Left colon (tissue), 2 donors: ENCODE data around the gene RET. TPM values are rescaled to one million over a fixed set of nuclear protein-coding genes. Genes with fewer than 3 reads are reported as not detected.

Experiments
- ATAC-seq: fragments of 200-7000 bp; cut with Tn5 transposase; one replicate; pipeline ENCODE4 v1.9.1; 2020; ENCODE audit warnings: mild to moderate bottlenecking, moderate library complexity
- DNase-seq, 2 donors: peaks; one replicate each; pipeline ENCODE4 v3.0.0-alpha.2; 2020
- intact Hi-C, 2 donors: fragments of 100-400 bp; cut with DNase I in 1 of 2; cut with micrococcal nuclease in 1 of 2; formaldehyde crosslinking; loops; one replicate each; pipeline versions ENCODE4 v1.11.2 to v1.14.0; 2022; cut with DNase I, micrococcal nuclease
- total RNA-seq, 2 donors: library from RNA; stranded (reverse); fragmentation: NEBNext Ultra II Directional; extraction: Animal tissue kit (Norgen Biotek cat#: 25700); gene quantifications; one replicate each; pipeline ENCODE4 v1.2.1, GENCODE V29; 2021
- donor health status: DM: no; HTN: no; CAD: no.
- donor health status: DM: yes; HTN: yes; CAD: no.

Gene RET
- total RNA-seq, 2 donors from 2014 or later: 1.5 to 1.6 TPM

DNA sequence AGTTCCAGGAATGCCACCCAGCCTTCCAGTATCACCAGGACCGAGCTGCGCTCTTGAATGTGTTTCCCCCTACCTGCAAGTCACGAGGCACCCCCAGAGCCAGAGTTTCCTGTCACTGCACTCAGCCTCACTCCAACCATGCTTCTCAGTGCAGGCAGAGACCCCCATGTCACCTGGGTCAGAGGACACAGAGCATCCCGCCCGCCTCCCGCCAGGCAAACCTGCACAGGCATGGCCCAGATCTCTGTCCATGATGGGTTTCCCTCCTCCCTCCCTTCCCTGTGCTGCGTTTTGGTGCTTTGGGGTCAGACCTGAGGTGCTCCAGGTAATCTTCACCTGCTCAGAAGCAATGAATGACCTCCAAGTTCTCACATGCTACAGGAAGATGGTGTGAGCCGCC, 3.1 kb upstream of the RET start:
- no peak for DNase-seq
- intact Hi-C loops: no loop called here
- no peak for ATAC-seq

DNA sequence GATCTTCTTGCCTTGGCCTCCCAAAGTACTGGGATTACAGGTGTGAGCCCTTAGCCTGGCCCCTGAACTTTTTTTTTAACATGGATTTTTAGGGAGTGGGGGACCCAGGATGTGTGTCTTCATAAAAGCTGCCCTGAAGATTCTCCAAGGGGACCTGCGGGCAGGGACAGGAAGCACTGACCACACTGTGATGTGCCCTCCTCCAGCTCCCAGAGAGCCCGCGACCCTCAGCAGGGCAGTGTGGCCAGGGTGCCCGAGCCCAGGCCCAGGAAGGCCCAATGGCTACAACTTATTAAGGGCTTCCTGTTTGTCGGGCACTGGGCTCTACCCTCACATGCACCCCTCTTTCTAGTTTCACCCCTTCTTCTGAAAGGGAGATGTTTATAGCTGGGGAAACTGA, 2.5 kb upstream of the RET start:
- no peak for ATAC-seq

DNA sequence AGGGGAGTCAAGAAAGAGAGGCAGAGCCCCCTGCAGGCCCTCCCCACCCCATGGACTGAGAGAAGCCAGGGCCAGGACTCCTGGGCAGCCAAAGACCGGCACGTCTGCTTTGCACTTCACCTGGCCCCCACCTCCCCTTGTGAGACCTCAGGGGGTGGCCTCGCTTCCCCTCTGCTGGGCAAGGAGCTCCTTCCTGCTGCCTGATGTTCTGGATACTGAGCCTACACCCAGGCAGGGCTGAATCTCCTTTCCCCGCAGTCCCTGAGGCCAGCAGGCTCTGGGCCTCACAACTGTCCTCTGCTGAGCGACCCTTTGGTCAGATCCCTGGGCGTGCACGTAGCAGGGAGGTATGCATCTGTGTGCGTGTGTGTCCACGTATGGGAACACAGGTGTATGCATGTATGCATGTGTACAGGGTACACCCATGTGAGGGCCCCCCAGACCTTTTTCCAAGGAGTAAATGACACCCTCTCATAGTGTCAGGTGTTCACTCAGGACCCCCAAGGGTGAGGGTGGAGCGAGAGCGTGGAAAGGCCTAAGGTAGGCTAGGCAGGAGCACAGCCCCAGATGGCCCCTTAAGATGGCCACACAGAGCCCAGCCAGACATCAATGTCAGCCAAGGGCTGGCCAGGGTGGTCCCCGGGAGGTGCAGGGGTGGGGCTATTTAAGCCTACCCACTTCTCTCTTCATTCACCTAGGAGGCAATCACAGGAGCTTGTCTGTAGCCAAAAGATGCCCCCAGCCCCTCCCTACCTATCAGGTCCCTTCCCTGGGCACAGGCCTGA, 1.9 kb upstream of the RET start:
- intact Hi-C loops: no loop called here
- no peak for ATAC-seq
- DNase-seq: no peak

More for the DNA sequence above, 2.5 kb upstream of the RET start:
- intact Hi-C loops: no loop called here
- no peak for DNase-seq

DNA sequence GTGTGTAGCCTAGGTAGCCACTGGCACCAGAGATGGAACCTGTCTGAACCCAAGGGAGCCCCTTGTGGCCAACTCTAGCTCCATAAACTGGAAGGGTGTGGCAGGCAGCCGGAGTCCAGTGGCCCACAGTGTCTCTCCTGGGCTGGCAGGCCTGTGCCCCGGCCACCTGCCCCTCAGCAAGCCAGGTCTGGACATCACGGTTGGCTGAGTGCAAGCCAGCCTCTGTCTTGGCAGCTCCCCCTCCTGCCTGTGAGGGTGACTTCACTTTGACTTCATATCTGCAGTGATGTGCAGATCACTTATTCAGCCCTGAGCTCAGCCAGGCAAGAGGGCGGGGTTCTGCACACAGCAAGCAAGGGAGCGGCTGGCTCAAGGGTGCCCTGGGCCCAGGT, 1.3 kb upstream of the RET start:
- peak; percentile 51 for ATAC-seq
- DNase-seq: peak in 1 of 2 donors; percentile 18
- intact Hi-C loops: no loop called here

DNA sequence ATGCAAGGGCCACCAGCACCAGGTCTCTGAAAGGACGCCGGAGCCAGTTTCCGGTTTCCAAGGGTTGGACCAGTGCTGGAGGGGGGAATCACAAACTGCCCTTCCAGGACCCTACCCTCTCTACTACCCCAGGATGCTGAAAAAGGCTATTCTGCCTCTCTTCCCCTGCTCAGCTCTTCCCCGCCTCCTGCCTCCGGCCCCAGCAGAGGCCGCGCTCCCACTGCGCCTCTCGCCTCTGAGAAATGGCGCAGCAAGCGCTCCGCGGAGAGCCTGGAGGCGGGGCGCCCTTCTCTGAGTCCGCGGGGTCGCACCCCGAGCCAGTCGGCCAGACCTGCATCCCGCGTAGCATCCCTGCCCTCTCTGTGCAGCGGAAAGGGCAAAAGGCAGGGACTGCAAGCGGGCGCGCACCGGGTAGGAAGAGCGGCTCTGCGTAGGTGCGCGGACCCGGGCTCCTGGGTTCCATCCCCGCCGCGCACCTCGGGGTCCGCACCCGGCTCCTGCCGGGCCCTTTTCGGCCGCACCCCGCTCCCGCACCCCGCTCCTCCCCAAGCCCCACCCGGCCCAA, 476 bp upstream of the RET start:
- DNase-seq (peak in 1 of 2 donors; percentile 21), ATAC-seq (peak; percentile 19)
- intact Hi-C loops: no loop called here

DNA sequence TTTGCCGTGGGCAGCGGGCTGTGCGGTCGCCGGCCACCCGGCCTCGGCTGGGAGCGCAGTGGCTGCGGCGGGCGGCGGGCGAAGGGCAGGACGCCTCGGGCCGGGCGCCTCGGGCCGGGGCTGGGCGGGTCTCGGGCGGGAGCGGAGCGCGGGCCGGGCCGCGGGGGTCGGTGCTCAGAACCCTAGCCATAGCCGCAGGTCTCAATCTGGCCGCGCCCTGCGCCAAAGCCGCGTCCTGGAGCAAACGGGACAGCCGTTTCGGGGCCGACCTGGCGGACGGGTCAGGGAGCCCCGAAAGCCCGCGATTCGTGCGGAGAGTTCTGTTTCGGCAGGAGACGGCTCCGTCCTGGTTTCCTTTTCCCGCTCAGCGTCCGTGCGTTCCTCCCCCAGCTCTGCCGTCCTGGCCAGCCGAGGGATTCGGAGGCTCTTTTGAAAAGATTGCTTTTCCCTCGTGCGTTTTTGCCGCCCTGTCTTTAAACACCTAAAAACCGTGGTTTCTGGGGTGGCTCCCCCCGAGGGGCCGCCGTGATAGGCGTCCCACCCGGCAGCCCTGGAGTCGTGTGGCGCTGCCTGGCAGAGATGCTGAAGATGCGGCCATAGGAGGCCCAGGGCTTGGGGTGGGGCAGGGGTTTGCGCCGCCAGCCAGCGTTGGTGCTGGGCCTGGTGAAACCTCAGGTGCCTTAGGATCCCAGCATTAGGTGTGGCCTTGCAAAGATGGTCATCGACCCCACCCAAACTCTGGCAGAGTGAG, 727 bp downstream of the RET start:
- intact Hi-C loops: no loop called here
- DNase-seq (no peak), ATAC-seq (no peak)

DNA sequence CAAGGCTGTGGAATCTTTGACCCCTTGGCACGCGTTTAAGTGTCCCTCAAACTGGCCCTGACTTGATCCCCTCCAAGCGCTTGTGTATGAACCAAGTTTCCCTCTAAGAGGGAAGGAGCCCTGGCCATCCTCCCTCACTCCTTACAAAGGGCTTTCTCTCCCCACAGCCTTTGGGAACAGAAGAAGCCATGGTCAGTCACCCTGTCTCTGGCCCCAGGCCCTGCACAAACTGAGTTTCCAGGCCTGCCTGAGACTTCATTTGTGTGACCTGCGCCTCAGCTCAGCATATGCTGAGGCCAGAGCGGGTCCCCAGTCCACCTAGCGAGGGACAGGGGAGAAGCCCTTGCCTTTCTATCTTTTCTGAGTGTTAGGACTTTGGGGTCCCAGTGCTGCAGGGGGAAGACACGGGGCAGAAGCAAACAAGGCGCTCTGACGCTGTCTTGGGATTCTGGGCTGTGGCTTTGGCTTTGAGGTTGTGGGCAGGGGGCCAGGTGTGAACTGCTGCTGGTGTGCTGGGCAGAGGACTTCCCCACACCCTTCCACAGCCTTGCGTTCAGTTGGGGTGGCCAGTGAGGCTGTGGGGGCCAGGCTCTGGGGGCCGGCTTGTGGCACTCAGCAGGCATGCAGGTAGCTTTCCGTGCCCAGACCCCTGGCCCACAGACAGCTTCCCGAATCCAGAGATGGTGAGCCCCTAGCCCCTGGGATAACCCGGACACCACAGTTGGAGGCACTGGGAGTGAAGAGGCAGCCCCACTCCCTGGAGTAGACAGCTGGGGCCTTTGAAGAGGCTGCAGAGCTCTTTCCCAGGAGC, 1.5 kb downstream of the RET start:
- intact Hi-C loops: no loop called here
- ATAC-seq (no peak), DNase-seq (no peak)

DNA sequence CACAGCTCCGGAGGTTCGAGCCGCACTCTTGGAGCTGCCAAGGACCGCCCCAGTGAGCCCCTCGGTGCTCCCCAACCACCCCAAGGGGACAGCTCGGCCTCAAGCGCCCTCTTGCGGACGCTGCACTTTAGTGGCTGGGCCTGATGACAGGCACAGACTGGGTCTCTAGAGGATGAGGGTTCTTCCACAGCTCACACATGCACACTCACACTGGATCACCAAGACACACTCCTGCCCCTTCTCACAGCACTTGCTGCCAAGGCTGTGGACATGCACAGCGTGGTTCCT, 2.1 kb downstream of the RET start:
- DNase-seq (peak in 1 of 2 donors; percentile 48), ATAC-seq (no peak)
- intact Hi-C loops: no loop called here

DNA sequence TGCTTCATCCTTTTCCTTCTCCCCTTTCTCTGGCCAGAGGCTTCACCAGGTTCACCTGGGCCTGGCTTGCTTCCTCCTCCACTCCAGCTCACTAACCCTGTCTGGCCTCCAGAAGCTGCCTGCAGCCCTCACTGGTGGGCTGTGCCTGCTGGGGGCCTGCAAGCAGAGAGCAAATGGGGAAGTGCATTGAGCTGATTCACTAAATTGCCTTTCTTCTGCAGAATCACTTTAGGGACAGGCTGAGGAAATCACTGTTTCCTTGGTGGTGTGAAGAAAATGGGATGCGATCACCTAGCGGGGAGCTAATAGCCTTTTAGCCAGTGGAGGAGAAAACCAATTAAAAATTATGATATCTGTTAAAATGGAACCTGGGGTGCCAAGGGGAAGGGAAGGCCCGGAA, 3.0 kb downstream of the RET start:
- intact Hi-C loops: no loop called here
- DNase-seq (no peak), ATAC-seq (no peak)

DNA sequence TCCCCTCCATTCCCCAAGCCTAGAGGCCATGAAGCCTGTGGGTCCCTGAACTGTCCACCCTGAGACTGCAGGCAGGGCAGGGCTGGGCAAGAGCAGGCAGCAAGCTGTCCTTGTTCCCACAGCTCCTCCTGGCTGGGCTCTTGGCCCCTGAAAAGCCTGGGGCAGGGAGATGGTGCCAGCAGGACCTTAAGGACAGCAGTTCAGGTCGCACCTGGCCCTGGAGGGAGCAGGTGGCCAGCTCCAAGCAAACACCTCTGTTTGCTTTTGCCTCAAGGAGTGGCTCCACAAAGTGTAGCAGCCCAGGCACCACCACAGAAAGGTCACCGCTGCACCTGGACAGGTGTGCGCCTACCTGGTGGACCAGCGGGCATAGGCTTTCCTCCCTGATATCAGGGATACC, 5.2 kb downstream of the RET start:
- peak; percentile 78 for ATAC-seq
- peak in 1 of 2 donors; percentile 18 for DNase-seq
- intact Hi-C loops: no loop called here

DNA sequence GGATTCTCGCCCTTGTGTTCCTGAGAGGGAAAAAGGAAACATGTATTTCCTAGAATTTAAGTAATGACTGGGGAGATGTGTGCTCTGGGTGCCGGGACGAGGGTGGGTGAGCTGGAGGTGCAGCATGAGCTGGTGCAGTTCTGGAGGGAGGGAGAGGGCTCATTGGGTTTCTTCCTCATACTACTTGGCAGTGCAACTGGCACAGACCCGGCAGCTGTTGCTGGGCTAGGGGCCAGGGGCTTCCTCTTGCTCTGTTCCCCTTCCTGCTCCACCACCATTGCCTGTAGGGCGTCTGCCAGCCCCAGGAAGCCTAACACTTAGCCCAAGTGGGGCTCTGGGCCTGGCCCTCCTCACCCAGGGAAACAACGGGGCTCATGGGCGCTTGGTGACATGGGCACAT, 5.9 kb downstream of the RET start:
- intact Hi-C loops: no loop called here
- ATAC-seq (peak; percentile 29), DNase-seq (no peak)

DNA sequence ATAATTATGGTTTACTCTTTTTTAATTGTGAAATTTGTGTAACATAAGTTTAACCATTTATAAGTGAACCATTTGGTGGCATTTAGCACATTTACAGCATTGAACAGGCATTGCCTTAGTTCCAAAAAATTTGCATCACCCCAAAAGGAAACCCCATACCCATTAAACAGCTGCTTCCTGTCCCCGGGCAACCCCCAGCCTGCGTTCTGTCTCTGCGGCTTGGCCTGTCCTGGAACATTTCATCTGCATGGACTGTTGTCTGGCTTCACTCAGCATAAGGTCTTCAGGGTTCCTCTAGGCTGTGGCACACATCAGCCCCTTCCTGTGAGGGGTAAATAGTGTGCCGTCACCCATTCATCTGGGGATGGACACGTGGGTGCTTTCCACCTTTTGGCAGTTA, 6.9 kb downstream of the RET start:
- ATAC-seq: no peak
- intact Hi-C loops: no loop called here
- DNase-seq: no peak

DNA sequence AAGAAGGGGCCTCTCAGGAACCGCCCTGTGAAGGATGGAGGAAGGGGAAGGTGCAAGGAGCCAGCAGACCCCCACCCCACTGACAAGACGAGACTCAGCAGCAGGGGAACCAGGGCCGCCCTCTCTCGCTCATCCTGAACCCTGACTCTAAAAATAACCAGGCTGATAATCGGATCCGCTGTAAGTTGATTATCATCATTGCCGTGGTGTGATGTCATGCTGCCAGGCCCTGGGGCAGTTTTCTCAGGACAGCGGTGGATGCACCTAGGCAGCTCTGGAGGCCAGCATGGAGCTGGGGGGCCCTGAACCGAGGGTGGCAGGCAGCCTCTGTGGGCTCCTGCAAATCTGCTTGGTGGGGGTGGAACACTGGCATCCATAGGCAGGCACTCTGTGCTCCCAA, 7.9 kb downstream of the RET start:
- ATAC-seq: no peak
- intact Hi-C loops: no loop called here

DNA sequence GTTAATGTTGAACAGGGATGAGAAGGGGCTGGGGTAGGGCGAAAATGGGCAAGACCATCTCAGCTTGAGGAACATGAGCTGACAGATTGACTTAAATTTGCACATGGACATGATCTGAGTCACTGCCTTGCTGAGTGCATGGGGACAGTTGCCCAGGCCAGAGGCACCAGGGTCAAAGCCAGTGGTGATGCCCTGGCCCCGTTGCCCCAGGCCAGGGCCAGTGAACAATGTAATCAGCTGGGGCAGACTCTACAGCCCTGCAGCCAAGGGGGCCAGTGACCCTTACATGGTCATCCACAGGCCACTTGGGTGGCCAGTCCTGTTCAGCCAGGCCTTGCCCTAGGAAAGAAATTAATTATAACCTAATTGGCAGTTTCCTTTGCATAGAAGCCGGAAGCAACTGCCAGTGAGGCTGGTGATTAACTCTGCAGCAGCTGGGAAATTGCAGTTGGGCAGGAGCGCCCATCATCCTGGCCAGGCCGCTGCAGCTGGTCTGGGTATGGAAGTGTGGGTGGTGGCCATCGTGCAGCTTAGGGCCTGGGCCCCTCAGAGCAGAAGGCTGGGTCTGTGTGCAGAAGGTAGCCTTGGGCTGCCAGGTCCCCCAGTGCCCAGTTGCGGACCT, 9.6 kb downstream of the RET start:
- ATAC-seq: no peak
- intact Hi-C loops: no loop called here
- DNase-seq: no peak

More for the DNA sequence above, 7.9 kb downstream of the RET start:
- no peak for DNase-seq

DNA sequence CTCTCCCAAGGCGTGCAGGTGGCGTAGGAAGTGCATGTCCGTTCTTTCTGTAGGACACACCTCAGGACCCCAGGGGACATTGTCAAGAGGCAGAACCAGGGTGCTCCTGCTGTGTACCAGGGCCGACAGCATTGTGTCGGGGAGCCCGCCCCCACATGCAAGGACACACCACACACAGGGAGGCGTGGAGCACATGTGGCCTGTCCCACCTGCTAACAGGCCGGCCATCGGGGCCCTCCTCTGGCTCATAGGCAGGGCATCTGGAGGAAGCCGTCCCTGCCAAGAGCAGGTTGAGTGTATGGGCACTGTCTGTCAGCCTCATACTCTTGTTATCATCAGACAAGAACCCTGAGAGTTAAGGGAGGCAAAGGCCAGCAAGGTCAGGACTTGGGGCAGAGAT, 12.7 kb downstream of the RET start:
- ATAC-seq (no peak), DNase-seq (no peak)
- intact Hi-C loops: no loop called here

DNA sequence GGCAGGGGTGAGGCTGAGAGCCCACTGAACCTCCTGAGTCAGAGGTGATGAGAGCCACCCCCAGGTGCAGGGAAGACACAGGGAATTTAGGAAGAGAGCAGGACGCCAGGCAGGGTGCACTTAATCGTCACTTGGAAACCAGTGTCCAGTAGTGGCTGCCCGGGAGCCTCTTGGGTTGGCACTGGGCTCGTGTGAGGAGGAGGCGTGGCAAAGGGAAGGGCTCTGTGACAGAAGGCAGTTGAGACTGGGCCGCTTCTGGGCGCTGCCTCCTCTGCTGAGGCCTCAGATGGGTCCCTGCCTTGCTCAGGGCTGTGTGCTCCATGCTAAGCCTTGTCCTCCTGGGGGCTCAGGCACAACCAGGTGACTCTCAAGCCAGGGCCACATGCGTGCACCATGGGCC, 13.3 kb downstream of the RET start:
- intact Hi-C loops: no loop called here
- DNase-seq (peak in 1 of 2 donors; percentile 26), ATAC-seq (peak; percentile 71)

DNA sequence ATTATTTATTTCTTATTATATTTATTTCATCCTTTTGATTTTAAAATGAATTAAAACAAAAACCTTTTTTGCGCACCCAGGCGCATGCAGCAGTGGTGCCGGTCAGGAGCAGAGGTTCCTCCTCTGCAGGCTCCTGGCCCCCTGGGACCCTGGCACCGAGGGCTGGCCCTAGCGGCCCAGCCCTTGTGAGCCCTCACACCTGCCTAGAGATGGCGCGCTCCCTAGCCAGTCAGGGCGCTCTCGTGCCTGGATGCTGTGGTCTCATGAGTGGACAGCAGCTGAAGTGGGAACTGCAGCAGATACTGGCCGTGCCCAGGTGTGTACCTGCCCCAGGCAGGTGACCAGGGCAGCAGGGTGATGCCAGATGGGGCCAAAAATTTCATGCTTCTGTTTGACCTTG, 13.8 kb downstream of the RET start:
- DNase-seq (no peak), ATAC-seq (no peak)
- intact Hi-C loops: no loop called here

DNA sequence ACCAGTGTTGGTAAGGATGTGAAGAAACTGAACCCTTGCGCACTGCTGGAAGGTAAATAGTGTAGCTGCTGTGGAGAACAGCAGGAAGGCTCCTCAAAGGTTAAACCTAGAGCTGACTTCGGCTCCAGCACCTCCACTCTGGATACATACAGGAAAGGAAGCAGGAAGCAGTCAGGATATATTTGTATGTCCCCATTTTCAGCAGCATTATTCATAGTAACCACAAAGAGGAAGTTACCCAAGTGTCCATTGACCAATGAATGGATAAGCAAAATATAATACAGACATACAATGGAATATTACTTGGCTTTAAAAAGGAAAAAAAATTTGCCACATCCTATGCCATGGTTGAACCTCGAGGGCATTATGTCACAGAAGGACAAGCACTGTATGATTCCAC, 15.0 kb downstream of the RET start:
- DNase-seq (no peak), ATAC-seq (no peak)
- intact Hi-C loops: no loop called here

DNA sequence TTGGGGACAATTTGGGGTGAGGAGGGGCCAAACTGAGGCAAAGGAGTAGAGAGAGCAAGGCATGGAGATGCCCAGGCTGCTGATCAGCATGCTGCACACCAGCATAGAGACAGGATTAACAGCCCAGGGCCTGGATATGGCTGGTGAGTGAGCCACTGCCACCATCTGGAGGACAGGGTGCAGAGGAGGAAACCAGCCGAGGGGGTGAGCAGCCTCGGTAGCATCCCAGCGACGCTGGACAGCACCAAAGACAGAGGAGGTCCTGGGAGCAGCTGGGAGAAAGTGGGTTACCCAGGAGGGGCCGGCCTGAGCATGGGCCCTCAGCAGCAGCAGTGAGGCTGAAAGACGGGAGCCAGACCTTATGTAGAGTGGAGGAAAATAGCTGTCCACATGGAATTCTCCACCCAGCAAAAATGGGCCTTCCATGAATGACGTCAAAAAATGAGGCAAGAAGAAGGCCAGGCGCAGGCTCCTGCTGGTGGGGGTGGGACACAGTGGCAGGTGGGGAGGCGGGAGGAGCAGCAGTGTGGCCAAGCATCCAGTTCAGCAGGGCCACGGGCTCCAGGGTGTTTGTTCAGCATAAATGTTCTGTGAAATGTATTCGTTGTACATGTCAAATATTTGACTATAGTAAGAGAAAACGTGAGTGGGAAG, 16.7 kb downstream of the RET start:
- ATAC-seq (peak; percentile 55), DNase-seq (no peak)
- intact Hi-C loops: no loop called here
